Measurements from ENCODE around the gene PODN. TPM values are rescaled to one million over a fixed set of nuclear protein-coding genes. Genes with fewer than 3 reads are reported as not detected.
A peak's percentile ranks its signal among the peaks of the same experiment; 100 is the strongest.

The PODN gene
- total RNA-seq, 6 experiments from 2014 or later, result 9.4 to 12.9 (median 10.8) TPM

GRCh38 chr1:53087332-53088285 lies 25.6 kb downstream of the PODN start:
- Mint-ChIP-seq H3K36me3 (ENCODE audit: low read depth) (no peaks in the 10 kb centered on the region), H3K27me3 (ENCODE audit: insufficient read depth) (peaks cover 7% of the 10 kb centered on the region), H3K4me3 (no peak overlapping the region), H3K4me1 (ENCODE audit: low read depth) (peaks cover 26% of the 10 kb centered on the region), H3K9me3 (no peaks in the 10 kb centered on the region), H3K27ac (no peak overlapping the region)
- no peak for TF ChIP-seq CTCF (IDR thresholded peaks at IDR 0.05)
- no peak for DNase-seq

GRCh38 chr1:53088616-53089300 lies 26.7 kb downstream of the PODN start:
- Mint-ChIP-seq H3K4me3 (no peak overlapping the region; the same call in 1 of the 2 replicates), H3K36me3 (ENCODE audit: low read depth) (no peaks in the 10 kb centered on the region), H3K4me1 (ENCODE audit: low read depth) (peaks cover 26% of the 10 kb centered on the region), H3K27ac (0 out of 2 replicates have a peak overlapping the region, but pooled peaks have one; percentile 24), H3K27me3 (ENCODE audit: insufficient read depth) (peaks cover 3% of the 10 kb centered on the region), H3K9me3 (no peaks in the 10 kb centered on the region)
- no peak for DNase-seq
- TF ChIP-seq CTCF (IDR thresholded peaks at IDR 0.05), result no peak

- TF ChIP-seq CTCF (IDR thresholded peaks at IDR 0.05), result no peak
- Mint-ChIP-seq H3K4me3 (no peak overlapping the region), H3K9me3 (no peaks in the 10 kb centered on the region), H3K36me3 (ENCODE audit: low read depth) (no peaks in the 10 kb centered on the region), H3K27me3 (ENCODE audit: insufficient read depth) (peaks cover 2% of the 10 kb centered on the region), H3K4me1 (ENCODE audit: low read depth) (peaks cover 22% of the 10 kb centered on the region), H3K27ac (0 out of 2 replicates have a peak overlapping the region, but pooled peaks have one; percentile 24)
- DNase-seq, result peak; percentile 13
Measured at GRCh38 chr1:53089478-53090226, 27.6 kb downstream of the PODN start.

- peaks cover 2% of the 10 kb centered on the region for H3K27me3 Mint-ChIP-seq (ENCODE audit: insufficient read depth)
- H3K27ac Mint-ChIP-seq, result no peak overlapping the region
- H3K4me1 Mint-ChIP-seq (ENCODE audit: low read depth), result peaks cover 19% of the 10 kb centered on the region
- H3K4me3 Mint-ChIP-seq, result no peak overlapping the region
- no peak for DNase-seq
- H3K9me3 Mint-ChIP-seq, result no peaks in the 10 kb centered on the region
- no peak for TF ChIP-seq CTCF (IDR thresholded peaks at IDR 0.05)
- no peaks in the 10 kb centered on the region for H3K36me3 Mint-ChIP-seq (ENCODE audit: low read depth)
Measured at GRCh38 chr1:53090227-53091147, 28.5 kb downstream of the PODN start.
